IMR-90 (cell line): ENCODE measurements around the gene ANXA2.

ENCODE experiments used
- POLR2A ChIP-seq: IDR thresholded peaks from 2 replicates; pipeline ENCODE4 v1.6.1; 2012; ENCODE audit warnings: mild to moderate bottlenecking, low read depth, low read length
- TF ChIP-seq, protein P1 (sequence below): conservative IDR thresholded peaks from 2 replicates; pipeline ENCODE4 v1.5.1; 2012; ENCODE audit warnings: mild to moderate bottlenecking, low read depth, low read length, improper control_type of control experiment

DNA sequence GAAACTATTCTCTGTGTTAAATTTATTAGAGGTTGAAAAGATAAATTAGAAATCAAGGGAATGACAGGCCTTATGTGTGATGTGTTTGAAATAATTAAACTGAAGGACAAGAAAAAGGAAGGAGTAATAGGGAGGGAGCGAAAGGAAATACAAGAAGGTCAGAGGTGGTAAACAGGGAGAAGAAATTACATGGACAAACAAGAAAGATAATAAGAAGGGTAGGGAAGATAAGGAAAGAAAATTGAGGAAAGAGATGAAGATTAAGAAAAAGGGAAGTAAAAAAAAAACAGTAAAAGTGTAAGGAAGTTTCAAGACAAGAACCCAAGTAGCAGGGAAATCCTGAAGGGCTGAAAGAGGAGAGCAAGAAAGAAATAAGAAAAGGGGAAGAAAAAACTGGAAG is 26.2 kb upstream of the ANXA2 start:
- TF ChIP-seq, protein P1, sequence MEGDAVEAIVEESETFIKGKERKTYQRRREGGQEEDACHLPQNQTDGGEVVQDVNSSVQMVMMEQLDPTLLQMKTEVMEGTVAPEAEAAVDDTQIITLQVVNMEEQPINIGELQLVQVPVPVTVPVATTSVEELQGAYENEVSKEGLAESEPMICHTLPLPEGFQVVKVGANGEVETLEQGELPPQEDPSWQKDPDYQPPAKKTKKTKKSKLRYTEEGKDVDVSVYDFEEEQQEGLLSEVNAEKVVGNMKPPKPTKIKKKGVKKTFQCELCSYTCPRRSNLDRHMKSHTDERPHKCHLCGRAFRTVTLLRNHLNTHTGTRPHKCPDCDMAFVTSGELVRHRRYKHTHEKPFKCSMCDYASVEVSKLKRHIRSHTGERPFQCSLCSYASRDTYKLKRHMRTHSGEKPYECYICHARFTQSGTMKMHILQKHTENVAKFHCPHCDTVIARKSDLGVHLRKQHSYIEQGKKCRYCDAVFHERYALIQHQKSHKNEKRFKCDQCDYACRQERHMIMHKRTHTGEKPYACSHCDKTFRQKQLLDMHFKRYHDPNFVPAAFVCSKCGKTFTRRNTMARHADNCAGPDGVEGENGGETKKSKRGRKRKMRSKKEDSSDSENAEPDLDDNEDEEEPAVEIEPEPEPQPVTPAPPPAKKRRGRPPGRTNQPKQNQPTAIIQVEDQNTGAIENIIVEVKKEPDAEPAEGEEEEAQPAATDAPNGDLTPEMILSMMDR: no peak
- TF ChIP-seq POLR2A: no peak
